Endothelial cell (in vitro differentiated cells): Measurements from ENCODE around the gene SRRM2. TPM values are rescaled to one million over a fixed set of nuclear protein-coding genes. Genes with fewer than 3 reads are reported as not detected.

Experiments used
- DNase-seq: peaks from one replicate; pipeline ENCODE4 v3.0.0; 2021; ENCODE audit warnings: low spot score
- H3K27ac Mint-ChIP-seq: one replicate; pipeline ENCODE4 v1.8.0; 2021; ENCODE audit warnings: mixed read lengths, inconsistent platforms; ENCODE audit not compliant: unreplicated experiment
- H3K27me3 Mint-ChIP-seq: one replicate; pipeline ENCODE4 v1.8.0; 2021; ENCODE audit warnings: mild to moderate bottlenecking, moderate library complexity, mixed read lengths, inconsistent platforms; ENCODE audit not compliant: unreplicated experiment
- H3K36me3 Mint-ChIP-seq: one replicate; pipeline ENCODE4 v1.8.0; 2021; ENCODE audit warnings: mild to moderate bottlenecking, low read depth, mixed read lengths, inconsistent platforms; ENCODE audit not compliant: unreplicated experiment
- H3K4me1 Mint-ChIP-seq: one replicate; pipeline ENCODE4 v1.8.0; 2021; ENCODE audit warnings: mild to moderate bottlenecking, mixed read lengths, inconsistent platforms; ENCODE audit not compliant: unreplicated experiment
- H3K4me3 Mint-ChIP-seq: one replicate; pipeline ENCODE4 v1.8.0; 2021; ENCODE audit warnings: mild to moderate bottlenecking, mixed read lengths, inconsistent platforms; ENCODE audit not compliant: unreplicated experiment
- H3K9me3 Mint-ChIP-seq: one replicate; pipeline ENCODE4 v1.8.0; 2021; ENCODE audit warnings: mixed read lengths, inconsistent platforms; ENCODE audit not compliant: unreplicated experiment
- CTCF ChIP-seq: fragments of 200-600 bp; sonication (generic); IDR thresholded peaks from one replicate; pipeline ENCODE4 v1.5.0; 2021; ENCODE audit warnings: antibody characterized with exemption; ENCODE audit not compliant: unreplicated experiment
- total RNA-seq: library from RNA; stranded (reverse); fragmentation: NEBNext Ultra II Directional; extraction: Animal tissue kit (Norgen Biotek cat#: 25700); gene quantifications from one replicate; pipeline ENCODE4 v1.2.1, GENCODE V29; 2021; ENCODE audit not compliant: unreplicated experiment

The SRRM2 gene
- total RNA-seq, 1 donor from 2014 or later = 456 TPM

DNA sequence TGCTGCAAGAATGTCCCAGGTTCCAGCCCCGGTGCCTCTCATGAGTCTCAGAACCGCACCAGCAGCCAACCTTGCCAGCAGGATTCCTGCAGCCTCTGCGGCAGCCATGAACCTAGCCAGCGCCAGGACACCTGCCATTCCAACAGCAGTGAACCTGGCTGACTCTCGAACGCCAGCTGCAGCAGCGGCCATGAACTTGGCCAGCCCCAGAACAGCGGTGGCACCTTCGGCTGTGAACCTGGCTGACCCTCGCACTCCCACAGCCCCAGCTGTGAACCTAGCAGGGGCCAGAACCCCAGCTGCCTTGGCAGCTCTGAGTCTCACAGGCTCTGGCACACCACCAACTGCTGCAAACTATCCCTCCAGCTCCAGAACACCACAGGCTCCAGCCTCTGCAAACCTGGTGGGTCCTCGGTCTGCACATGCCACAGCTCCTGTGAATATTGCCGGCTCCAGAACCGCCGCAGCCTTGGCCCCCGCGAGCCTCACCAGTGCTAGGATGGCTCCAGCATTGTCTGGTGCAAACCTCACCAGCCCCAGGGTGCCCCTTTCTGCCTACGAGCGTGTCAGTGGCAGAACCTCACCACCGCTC, 14.8 kb downstream of the SRRM2 start:
- no peaks in the 10 kb centered on the region for H3K9me3 Mint-ChIP-seq
- H3K36me3 Mint-ChIP-seq = peaks cover 76% of the 10 kb centered on the region
- peaks cover 7% of the 10 kb centered on the region for H3K4me1 Mint-ChIP-seq
- TF ChIP-seq CTCF = no peak
- peaks cover 11% of the 10 kb centered on the region for H3K27me3 Mint-ChIP-seq
- no peak overlapping the region for H3K4me3 Mint-ChIP-seq
- DNase-seq = no peak
- H3K27ac Mint-ChIP-seq = no peak overlapping the region

DNA sequence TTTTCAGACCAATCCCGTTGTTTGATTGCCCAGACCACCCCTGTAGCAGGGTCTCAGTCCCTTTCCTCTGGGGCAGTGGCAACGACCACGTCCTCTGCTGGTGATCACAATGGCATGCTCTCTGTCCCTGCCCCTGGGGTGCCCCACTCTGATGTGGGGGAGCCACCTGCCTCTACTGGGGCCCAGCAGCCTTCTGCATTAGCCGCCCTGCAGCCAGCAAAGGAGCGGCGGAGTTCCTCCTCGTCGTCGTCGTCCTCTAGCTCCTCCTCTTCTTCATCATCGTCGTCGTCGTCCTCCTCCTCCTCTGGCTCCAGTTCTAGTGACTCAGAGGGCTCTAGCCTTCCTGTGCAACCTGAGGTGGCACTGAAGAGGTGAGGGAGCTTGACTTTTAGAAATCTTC, 15.5 kb downstream of the SRRM2 start:
- peaks cover 7% of the 10 kb centered on the region for H3K4me1 Mint-ChIP-seq
- H3K36me3 Mint-ChIP-seq = peaks cover 75% of the 10 kb centered on the region
- peak overlapping the region; percentile 48 for H3K27ac Mint-ChIP-seq
- no peak for TF ChIP-seq CTCF
- no peak for DNase-seq
- H3K9me3 Mint-ChIP-seq = no peaks in the 10 kb centered on the region
- H3K4me3 Mint-ChIP-seq = peak overlapping the region; percentile 56
- peaks cover 11% of the 10 kb centered on the region for H3K27me3 Mint-ChIP-seq

DNA sequence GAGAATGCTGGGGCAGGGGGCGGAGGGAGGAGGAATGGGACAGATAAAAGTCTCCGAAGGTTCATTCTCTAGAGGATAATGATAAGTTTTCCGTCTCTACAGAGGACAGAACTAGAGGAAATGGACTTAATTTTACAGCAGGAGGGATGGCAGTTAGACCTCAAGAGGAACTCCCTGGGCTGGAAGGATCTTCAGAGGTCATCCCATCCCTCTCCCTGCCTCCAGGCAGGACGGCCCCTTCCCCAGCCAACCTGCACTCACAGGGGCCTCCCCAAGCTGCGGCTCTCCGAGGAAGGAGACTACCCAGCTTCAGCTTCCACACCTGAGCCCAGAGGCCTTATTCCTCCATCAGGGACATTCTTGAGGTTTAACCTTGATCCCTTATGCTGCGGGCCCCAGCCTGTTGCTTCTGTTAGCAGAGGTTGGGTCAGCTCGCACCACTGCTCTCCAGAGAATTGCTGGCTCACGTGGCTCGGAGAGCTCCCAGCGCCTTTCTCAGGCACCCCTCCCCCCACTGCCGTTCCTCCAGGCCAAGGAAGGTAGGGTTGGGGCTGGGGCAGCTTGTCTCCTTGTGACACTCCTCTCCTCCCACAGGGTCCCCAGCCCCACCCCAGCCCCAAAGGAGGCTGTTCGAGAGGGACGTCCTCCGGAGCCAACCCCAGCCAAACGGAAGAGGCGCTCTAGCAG, 16.1 kb downstream of the SRRM2 start:
- H3K4me3 Mint-ChIP-seq = no peak overlapping the region
- no peak for DNase-seq
- peaks cover 7% of the 10 kb centered on the region for H3K4me1 Mint-ChIP-seq
- H3K27ac Mint-ChIP-seq = no peak overlapping the region
- no peak for TF ChIP-seq CTCF
- H3K36me3 Mint-ChIP-seq = peaks cover 72% of the 10 kb centered on the region
- no peaks in the 10 kb centered on the region for H3K9me3 Mint-ChIP-seq
- peaks cover 11% of the 10 kb centered on the region for H3K27me3 Mint-ChIP-seq

GRCh38 chr16:2769100-2769529, 16.7 kb downstream of the SRRM2 start:
- no peak for TF ChIP-seq CTCF
- Mint-ChIP-seq H3K27ac (no peak overlapping the region), H3K4me3 (peak overlapping the region; percentile 81), H3K27me3 (peaks cover 11% of the 10 kb centered on the region), H3K36me3 (peaks cover 66% of the 10 kb centered on the region), H3K4me1 (peaks cover 7% of the 10 kb centered on the region), H3K9me3 (no peaks in the 10 kb centered on the region)
- no peak for DNase-seq

DNA sequence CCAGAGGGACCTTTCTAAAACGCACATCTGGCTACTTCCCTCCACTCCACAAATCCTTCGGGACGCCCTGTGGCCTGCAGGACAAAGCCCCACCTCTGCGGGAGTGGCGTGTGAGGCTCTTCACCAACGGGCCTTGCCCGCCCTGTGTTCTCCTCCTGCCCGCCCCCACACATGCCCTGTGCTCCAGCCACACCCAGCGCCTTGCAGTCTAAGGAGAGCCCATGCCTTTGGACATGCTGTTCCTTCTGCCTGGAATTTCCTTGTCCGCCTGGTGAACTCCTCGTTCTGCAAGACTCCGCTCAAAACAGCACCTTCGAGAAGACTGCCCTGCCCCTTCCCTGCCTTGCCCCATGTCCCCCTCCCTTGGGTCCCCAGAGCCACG, 17.2 kb downstream of the SRRM2 start:
- DNase-seq = no peak
- Mint-ChIP-seq H3K4me1 (peaks cover 7% of the 10 kb centered on the region), H3K9me3 (no peaks in the 10 kb centered on the region), H3K27ac (peak overlapping the region; percentile 66), H3K36me3 (peaks cover 61% of the 10 kb centered on the region), H3K27me3 (peaks cover 11% of the 10 kb centered on the region), H3K4me3 (peak overlapping the region; percentile 81)
- TF ChIP-seq CTCF = no peak
